ENCODE data around the gene ARHGAP10. TPM values are rescaled to one million over a fixed set of nuclear protein-coding genes. Genes with fewer than 3 reads are reported as not detected.

ARHGAP10 gene
- total RNA-seq, 1 donor from 2014 or later = 4.6 TPM

DNA sequence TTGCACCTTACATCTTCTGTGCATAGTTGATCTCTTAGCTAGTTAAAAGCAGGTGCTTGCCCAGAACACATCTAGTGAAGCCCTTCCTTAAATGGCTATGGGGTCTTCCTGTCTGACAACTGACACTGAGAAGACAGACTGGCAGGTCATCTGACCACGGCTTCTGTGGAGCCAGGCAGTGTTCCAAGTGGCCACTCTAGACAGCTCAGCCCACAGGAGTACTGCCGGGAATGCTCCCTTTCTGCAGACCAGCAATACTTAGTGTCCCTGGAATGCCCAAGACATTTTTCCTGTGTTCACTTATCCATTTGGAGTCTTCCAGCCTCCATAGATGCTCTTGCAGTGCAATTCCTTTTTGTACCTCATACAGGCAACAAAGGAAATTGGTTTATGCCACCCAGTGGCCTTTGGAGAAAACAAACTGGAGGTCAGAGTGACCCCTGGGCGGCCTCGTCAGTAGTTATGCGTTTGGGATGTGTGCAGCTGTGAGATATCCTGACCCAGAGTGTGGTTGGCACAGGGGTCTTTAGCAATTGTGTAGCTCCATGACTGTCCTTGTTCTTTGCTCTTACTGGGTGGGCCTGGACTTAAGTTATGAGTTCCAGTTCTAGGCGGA is 335.5 kb downstream of the ARHGAP10 start:
- Mint-ChIP-seq H3K27me3 (ENCODE audit: unreplicated experiment) (peaks cover 4% of the 10 kb centered on the region), H3K27ac (ENCODE audit: unreplicated experiment) (no peak overlapping the region), H3K4me1 (ENCODE audit: unreplicated experiment) (no peaks in the 10 kb centered on the region), H3K9me3 (ENCODE audit: unreplicated experiment) (no peaks in the 10 kb centered on the region), H3K36me3 (ENCODE audit: low read depth, unreplicated experiment) (no peaks in the 10 kb centered on the region), H3K4me3 (ENCODE audit: unreplicated experiment) (no peak overlapping the region)
- DNase-seq (ENCODE audit: low spot score) = no peak
- TF ChIP-seq, protein P1, sequence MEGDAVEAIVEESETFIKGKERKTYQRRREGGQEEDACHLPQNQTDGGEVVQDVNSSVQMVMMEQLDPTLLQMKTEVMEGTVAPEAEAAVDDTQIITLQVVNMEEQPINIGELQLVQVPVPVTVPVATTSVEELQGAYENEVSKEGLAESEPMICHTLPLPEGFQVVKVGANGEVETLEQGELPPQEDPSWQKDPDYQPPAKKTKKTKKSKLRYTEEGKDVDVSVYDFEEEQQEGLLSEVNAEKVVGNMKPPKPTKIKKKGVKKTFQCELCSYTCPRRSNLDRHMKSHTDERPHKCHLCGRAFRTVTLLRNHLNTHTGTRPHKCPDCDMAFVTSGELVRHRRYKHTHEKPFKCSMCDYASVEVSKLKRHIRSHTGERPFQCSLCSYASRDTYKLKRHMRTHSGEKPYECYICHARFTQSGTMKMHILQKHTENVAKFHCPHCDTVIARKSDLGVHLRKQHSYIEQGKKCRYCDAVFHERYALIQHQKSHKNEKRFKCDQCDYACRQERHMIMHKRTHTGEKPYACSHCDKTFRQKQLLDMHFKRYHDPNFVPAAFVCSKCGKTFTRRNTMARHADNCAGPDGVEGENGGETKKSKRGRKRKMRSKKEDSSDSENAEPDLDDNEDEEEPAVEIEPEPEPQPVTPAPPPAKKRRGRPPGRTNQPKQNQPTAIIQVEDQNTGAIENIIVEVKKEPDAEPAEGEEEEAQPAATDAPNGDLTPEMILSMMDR (IDR thresholded peaks at IDR 0.05; ENCODE audit: unreplicated experiment) = no peak

DNA sequence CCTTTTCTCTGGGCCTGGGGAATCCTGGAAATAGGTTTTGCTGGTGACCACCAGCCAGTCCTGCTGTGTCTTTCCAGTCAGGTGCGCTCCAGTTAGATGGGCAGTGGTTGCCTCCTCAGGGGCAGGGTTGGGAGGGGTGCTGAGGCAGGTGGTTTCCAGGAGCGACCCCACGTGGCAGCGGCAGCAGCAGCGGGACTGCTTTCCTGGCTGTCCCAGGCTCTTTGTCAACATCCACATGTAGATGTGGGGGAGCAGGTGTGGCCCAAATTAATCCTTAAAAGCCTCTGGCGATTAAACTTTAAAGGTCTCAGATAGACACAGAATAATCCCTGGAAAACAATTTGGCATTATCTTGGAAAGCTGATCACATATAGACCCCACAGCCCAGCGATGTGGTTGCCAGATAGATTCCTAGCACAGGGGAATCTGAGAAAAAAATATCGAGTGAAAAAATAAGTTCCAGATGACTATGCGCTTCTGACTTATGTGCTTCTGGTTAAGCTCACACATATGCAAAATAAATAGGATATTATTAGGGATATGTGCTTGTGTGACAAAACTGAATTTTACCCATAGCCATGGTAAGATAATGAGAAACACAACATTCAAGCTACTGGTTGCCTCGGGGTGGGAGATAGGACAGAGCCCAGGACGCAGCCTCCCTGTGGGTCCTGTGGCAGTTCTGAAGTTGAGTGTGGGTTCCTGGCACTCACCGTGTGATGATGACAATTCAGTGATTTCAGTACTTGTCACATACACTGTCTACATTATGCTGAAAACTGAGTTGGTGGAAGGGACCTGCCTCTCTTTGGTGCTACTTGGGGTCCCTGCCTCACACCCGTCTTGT is 336.4 kb downstream of the ARHGAP10 start:
- Mint-ChIP-seq H3K4me1 (ENCODE audit: unreplicated experiment) (no peaks in the 10 kb centered on the region), H3K27me3 (ENCODE audit: unreplicated experiment) (peaks cover 6% of the 10 kb centered on the region), H3K4me3 (ENCODE audit: unreplicated experiment) (no peak overlapping the region), H3K27ac (ENCODE audit: unreplicated experiment) (no peak overlapping the region), H3K36me3 (ENCODE audit: low read depth, unreplicated experiment) (peaks cover 2% of the 10 kb centered on the region), H3K9me3 (ENCODE audit: unreplicated experiment) (no peaks in the 10 kb centered on the region)
- TF ChIP-seq, protein P1 (IDR thresholded peaks at IDR 0.05; ENCODE audit: unreplicated experiment) = no peak
- no peak for DNase-seq (ENCODE audit: low spot score)

DNA sequence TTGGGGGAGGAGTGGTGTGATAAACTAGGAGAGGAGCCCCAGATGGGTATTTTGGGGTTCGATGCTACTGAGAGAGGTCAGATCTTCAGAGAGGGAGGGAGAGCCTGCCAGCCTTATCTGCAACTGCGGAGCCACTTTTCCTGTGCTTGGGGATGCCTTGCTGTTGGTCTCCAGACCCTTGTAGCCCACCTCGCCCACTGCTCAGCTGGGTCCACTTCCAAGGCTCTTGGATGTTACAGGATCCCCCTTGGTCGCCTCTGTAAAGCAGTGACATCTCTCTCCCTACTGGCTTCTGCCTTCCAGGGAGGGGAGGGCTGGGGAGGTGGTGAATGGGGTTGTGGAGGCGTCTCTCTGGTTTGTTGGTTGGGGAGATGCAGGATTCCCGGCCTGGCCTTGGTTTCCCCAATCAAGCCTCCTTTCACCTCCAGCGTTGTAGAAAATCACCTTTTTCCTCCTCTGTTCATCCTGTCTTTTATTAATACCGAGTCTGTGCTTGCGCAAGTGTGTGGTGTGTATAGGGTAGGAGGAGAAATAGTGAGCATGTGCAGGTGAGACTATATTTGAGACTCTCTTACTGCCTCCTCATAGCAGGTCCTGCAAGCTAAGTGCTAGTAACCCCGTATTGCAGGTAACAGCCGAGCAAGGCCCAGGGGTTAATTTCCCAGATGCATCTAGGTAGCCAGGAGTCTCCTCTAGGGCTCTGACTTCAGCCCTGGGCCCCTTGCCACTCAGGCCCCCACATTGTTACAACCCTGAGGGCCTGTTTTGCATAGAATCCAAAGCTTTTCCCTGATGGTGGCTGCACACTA is 337.4 kb downstream of the ARHGAP10 start:
- H3K9me3 Mint-ChIP-seq (ENCODE audit: unreplicated experiment) = no peaks in the 10 kb centered on the region
- no peak overlapping the region for H3K4me3 Mint-ChIP-seq (ENCODE audit: unreplicated experiment)
- H3K4me1 Mint-ChIP-seq (ENCODE audit: unreplicated experiment) = no peaks in the 10 kb centered on the region
- TF ChIP-seq, protein P1 (IDR thresholded peaks at IDR 0.05; ENCODE audit: unreplicated experiment) = no peak
- H3K36me3 Mint-ChIP-seq (ENCODE audit: low read depth, unreplicated experiment) = peaks cover 12% of the 10 kb centered on the region
- H3K27ac Mint-ChIP-seq (ENCODE audit: unreplicated experiment) = no peak overlapping the region
- H3K27me3 Mint-ChIP-seq (ENCODE audit: unreplicated experiment) = peaks cover 4% of the 10 kb centered on the region
- no peak for DNase-seq (ENCODE audit: low spot score)

DNA sequence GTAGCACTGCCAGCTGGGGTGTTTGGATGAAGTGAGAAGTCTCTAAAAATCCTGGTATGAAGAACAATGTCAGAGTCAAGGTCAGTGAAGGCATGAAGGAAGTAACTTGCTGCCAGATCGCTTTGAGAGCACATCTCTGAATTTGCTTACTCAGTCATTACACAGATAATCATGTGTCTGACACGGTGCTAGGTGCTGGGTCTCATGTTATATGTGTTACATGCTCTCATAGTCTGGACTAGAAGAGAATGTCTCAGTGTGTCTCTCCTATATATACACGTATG is 337.9 kb downstream of the ARHGAP10 start:
- Mint-ChIP-seq H3K27me3 (ENCODE audit: unreplicated experiment) (peaks cover 6% of the 10 kb centered on the region), H3K4me1 (ENCODE audit: unreplicated experiment) (no peaks in the 10 kb centered on the region), H3K36me3 (ENCODE audit: low read depth, unreplicated experiment) (peaks cover 14% of the 10 kb centered on the region), H3K4me3 (ENCODE audit: unreplicated experiment) (no peak overlapping the region), H3K27ac (ENCODE audit: unreplicated experiment) (no peak overlapping the region), H3K9me3 (ENCODE audit: unreplicated experiment) (no peaks in the 10 kb centered on the region)
- TF ChIP-seq, protein P1 (IDR thresholded peaks at IDR 0.05; ENCODE audit: unreplicated experiment) = no peak
- DNase-seq (ENCODE audit: low spot score) = no peak

Data from endothelial cell (in vitro differentiated cells).